Neutrophil (primary cell): Measurements from ENCODE around the gene GALM.
"Not testable (repeated sequence)": the region's sequence is repeated elsewhere in the genome, so short reads cannot be mapped to it uniquely, and the experiment has no call there.

Experiments
- H3K27ac ChIP-seq: fragments of 200-600 bp; sonication (generic); 2 replicates; pipeline ENCODE4 v1.5.1; 2016; ENCODE audit warnings: mild to moderate bottlenecking, moderate library complexity
- H3K27me3 ChIP-seq: fragments of 200-600 bp; sonication (generic); 2 replicates; pipeline ENCODE4 v1.6.0; 2016; ENCODE audit warnings: mild to moderate bottlenecking
- H3K36me3 ChIP-seq: fragments of 200-600 bp; sonication (generic); 2 replicates; pipeline ENCODE4 v1.5.1; 2017
- H3K4me1 ChIP-seq, 2 experiments: fragments of 200-600 bp in 1 of 2; sonication (generic) in 1 of 2; 1 replicate in 1 of 2; 2 replicates in 1 of 2; pipeline versions ENCODE4 v1.5.1 to v1.6.1; 2013 to 2016; ENCODE audit warnings: low read depth in 1 of 2, low read length in 1 of 2, mild to moderate bottlenecking in 1 of 2, moderate library complexity in 1 of 2; ENCODE audit not compliant: control insufficient read depth in 1 of 2, insufficient read depth in 1 of 2
- H3K4me3 ChIP-seq, 2 experiments: fragments of 200-600 bp in 1 of 2; sonication (generic) in 1 of 2; 1 replicate in 1 of 2; 2 replicates in 1 of 2; pipeline ENCODE4 v1.5.1; 2013 to 2016; ENCODE audit warnings: low read depth in 1 of 2, low read length in 1 of 2, mild to moderate bottlenecking in 1 of 2, moderate library complexity in 1 of 2
- H3K9me3 ChIP-seq: fragments of 200-600 bp; sonication (generic); 2 replicates; pipeline ENCODE4 v1.5.1; 2016
- TF ChIP-seq, protein P1 (sequence below): fragments of 200-600 bp; sonication (generic); IDR thresholded peaks from 2 replicates; pipeline ENCODE4 v1.5.1; 2016; ENCODE audit warnings: antibody characterized with exemption

The GALM gene

DNA sequence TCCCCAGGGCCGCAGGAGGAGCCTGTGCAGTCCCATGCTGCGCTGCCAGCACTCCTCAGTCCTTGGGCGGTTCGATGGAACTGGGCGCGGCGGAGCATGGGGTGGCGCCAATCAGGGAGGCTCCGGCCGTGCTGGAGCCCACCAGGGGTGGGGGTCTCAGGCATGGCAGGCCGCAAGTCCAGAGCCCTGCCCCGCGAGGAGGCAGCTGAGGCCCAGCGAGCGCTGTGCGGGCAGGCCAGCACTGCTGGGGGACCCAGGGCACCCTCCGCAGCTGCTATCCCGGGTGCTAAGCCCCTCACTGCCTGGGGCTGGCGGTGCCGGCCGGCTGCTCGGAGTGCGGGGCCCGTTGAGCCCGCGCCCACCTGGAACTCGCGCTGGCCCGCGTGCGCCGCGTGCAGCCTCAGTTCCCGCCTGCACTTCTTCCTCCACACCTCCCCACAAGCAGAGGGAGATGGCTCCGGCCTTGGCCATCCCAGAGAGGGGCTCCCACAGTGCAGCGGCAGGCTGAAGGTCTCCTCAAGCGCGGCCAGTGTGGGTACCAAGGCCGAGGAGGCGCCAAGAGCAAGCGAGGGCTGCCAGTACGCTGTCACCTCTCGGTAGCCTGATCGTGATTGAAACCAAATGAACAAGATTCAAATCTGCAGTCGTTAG lies 22.8 kb upstream of the GALM start:
- no peaks in the 10 kb centered on the region for H3K27me3 ChIP-seq
- TF ChIP-seq, protein P1, sequence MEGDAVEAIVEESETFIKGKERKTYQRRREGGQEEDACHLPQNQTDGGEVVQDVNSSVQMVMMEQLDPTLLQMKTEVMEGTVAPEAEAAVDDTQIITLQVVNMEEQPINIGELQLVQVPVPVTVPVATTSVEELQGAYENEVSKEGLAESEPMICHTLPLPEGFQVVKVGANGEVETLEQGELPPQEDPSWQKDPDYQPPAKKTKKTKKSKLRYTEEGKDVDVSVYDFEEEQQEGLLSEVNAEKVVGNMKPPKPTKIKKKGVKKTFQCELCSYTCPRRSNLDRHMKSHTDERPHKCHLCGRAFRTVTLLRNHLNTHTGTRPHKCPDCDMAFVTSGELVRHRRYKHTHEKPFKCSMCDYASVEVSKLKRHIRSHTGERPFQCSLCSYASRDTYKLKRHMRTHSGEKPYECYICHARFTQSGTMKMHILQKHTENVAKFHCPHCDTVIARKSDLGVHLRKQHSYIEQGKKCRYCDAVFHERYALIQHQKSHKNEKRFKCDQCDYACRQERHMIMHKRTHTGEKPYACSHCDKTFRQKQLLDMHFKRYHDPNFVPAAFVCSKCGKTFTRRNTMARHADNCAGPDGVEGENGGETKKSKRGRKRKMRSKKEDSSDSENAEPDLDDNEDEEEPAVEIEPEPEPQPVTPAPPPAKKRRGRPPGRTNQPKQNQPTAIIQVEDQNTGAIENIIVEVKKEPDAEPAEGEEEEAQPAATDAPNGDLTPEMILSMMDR = no peak
- H3K4me3 ChIP-seq = peak overlapping the region; percentile 11 to 47
- H3K4me1 ChIP-seq = peaks cover 22 to 43% of the 10 kb centered on the region in 2 experiments
- H3K9me3 ChIP-seq = no peaks in the 10 kb centered on the region
- peak overlapping the region; percentile 88 for H3K27ac ChIP-seq
- H3K36me3 ChIP-seq = no peaks in the 10 kb centered on the region

DNA sequence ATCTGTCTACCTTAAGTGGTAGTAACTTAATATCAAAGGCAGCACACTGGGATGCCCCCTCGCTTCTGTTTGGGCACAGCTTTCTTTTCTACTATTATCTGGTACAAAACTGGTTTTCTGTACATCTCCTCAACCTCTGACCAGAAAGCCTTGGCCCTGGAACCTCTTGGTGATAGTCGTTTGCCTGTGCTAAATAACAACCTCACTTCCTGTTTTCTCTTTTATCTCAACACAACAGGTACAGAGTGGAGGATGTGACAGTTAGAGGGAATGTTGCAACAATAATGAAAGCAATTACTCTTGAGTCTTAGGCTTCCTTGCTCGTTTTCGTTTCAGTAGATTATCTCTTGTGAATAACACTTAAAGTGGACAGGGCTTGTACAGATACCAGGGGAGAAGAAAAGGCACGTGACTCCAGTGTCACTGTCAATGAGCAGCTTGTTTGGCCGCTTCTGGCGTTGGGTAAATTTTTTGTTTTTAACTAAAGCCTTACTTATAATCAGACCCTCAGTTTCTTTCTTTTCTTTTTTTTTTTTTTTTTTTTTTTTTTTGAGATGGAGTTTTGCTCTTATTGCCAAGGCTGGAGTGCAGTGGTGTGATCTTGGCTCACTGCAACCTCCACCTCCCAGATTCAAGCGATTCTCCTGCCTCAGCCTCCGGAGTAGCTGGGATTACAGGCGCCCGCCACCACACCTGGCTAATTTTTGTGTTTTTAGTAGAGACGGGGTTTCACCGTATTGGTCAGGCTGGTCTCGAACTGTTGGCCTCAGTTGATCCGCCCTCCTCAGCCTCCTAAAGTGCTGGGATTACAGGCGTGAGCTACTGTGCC lies 22.0 kb upstream of the GALM start:
- H3K9me3 ChIP-seq, H3K36me3 ChIP-seq, H3K27me3 ChIP-seq: not testable (repeated sequence)
- H3K4me3 ChIP-seq = peak overlapping the region; percentile 11 to 47
- peak overlapping the region; percentile 88 for H3K27ac ChIP-seq
- H3K4me1 ChIP-seq = peaks cover 27 to 51% of the 10 kb centered on the region in 2 experiments

DNA sequence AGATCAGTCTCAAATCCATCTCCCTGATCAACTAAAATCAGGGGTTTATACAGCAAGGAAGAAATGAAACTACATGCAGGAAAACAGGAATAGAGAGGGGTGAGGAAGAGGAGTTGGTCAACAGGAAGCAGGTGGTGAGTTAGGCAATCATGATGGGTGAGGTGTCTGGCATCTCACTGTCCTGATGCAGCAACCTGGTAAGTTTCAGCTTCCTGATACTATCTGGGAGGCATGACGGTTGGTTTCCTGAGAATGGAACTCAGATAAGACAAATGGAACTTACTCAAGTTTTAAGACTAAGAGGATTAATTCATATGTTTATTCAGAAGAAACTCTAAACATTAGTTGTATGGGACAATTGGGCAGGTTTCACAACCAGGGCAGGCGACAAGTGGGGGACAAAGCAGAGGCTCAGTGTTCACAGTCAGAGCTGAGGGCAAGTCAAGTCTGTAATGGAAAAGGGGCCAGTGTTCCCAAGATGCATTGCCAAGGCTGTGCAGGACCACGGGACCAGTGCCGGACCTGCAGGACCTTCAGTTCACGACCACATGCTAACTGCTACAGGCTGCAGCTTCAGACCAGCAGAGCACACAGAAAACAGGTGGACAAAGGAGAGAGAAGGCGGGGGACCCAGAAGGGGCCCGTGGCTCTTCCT lies 17.7 kb upstream of the GALM start:
- H3K27me3 ChIP-seq = no peaks in the 10 kb centered on the region
- H3K9me3 ChIP-seq = no peaks in the 10 kb centered on the region
- H3K4me3 ChIP-seq = peak overlapping the region in 1 of 2 experiments; percentile 5
- peak overlapping the region; percentile 86 for H3K27ac ChIP-seq
- H3K36me3 ChIP-seq = no peaks in the 10 kb centered on the region
- H3K4me1 ChIP-seq = peaks cover 26 to 56% of the 10 kb centered on the region in 2 experiments
- TF ChIP-seq, protein P1 = no peak

- peaks cover 22 to 55% of the 10 kb centered on the region in 2 experiments for H3K4me1 ChIP-seq
- H3K27ac ChIP-seq = peak overlapping the region; percentile 86
- TF ChIP-seq, protein P1 = no peak
- no peaks in the 10 kb centered on the region for H3K36me3 ChIP-seq
- H3K4me3 ChIP-seq = no peak overlapping the region
- no peaks in the 10 kb centered on the region for H3K9me3 ChIP-seq
- no peaks in the 10 kb centered on the region for H3K27me3 ChIP-seq
Measured at GRCh38 chr2:38649176-38649728, 16.7 kb upstream of the GALM start.

GRCh38 chr2:38650012-38650411 lies 15.9 kb upstream of the GALM start:
- no peaks in the 10 kb centered on the region for H3K9me3 ChIP-seq
- TF ChIP-seq, protein P1 = no peak
- no peak overlapping the region for H3K4me3 ChIP-seq
- no peak overlapping the region for H3K27ac ChIP-seq
- no peaks in the 10 kb centered on the region for H3K27me3 ChIP-seq
- H3K36me3 ChIP-seq = no peaks in the 10 kb centered on the region
- H3K4me1 ChIP-seq = peaks cover 24 to 54% of the 10 kb centered on the region in 2 experiments
